Mononuclear cell (primary cell): ENCODE data around the gene ARL3. TPM values are rescaled to one million over a fixed set of nuclear protein-coding genes. Genes with fewer than 3 reads are reported as not detected.

Experiments
- H3K27me3 ChIP-seq: 2 replicates; pipeline ENCODE4 v1.6.0; 2011; ENCODE audit warnings: low read length, control low read depth; ENCODE audit not compliant: insufficient read depth
- H3K4me1 ChIP-seq: 2 replicates; pipeline ENCODE4 v1.5.1; 2011; ENCODE audit warnings: mild to moderate bottlenecking, low read length, control low read depth; ENCODE audit not compliant: insufficient read depth
- H3K4me3 ChIP-seq: 2 replicates; pipeline ENCODE4 v1.5.1; 2011; ENCODE audit warnings: mild to moderate bottlenecking, low read length, moderate library complexity
- H3K9me3 ChIP-seq: 2 replicates; pipeline ENCODE4 v1.5.1; 2011; ENCODE audit warnings: low read depth, mild to moderate bottlenecking, control low read depth, low read length
- total RNA-seq: library from RNA; depleted of rRNA; stranded (reverse); fragments of >200 nt; gene quantifications from one replicate; pipeline ENCODE4 v1.2.3, GENCODE V29; 2012

Gene ARL3
- total RNA-seq, 1 donor, result 0.84 TPM

DNA sequence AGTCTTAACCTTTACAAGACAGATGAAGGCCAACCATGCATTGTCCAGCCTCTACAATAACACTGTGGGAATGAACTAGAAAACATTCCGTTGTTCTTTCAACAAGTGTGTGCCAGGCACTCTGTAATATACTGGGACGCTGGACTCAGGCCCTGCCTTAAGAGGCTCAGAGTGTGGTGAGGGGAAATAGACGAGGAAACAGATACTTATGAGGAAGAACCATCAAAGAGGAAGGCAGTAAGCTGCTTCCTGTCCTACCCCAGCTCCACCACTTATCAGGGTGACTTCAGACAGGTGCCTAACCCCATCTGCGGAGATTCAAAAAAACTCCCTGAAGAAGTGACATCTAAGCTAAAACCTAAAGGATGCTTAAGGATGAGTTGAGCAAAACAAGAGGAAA, 78.8 kb downstream of the ARL3 start:
- peaks cover 49% of the 10 kb centered on the region for H3K4me1 ChIP-seq
- no peaks in the 10 kb centered on the region for H3K27me3 ChIP-seq
- H3K9me3 ChIP-seq, result no peaks in the 10 kb centered on the region
- H3K4me3 ChIP-seq, result no peak overlapping the region

GRCh38 chr10:102634686-102635085, 79.5 kb downstream of the ARL3 start:
- Histone ChIP-seq H3K4me3 (no peak overlapping the region), H3K4me1 (peaks cover 49% of the 10 kb centered on the region)

DNA sequence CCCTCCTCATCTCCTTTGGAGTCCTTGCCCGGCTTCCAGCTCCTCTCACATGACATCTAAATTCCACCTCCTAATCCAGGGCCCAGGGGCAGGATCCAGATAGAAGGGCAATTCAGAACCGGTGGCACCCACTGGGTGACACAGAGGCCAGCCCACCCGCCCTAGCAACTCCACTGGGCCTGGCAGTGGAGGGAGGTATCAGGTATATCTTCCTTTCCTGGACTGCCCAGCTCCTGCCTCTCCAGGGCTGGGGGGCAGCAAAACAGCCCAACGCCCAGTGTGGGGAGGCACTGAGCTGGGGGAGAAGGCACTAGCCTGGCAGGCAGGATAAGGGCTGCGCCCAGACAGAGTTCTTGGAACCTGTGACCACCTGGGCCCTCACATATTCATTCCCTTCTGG, 80.3 kb downstream of the ARL3 start:
- H3K4me1 ChIP-seq, result peaks cover 49% of the 10 kb centered on the region
- H3K4me3 ChIP-seq, result no peak overlapping the region
- no peaks in the 10 kb centered on the region for H3K27me3 ChIP-seq
- no peaks in the 10 kb centered on the region for H3K9me3 ChIP-seq

More at GRCh38 chr10:102634686-102635085, 79.5 kb downstream of the ARL3 start:
- no peaks in the 10 kb centered on the region for H3K9me3 ChIP-seq
- H3K27me3 ChIP-seq, result no peaks in the 10 kb centered on the region

- no peaks in the 10 kb centered on the region for H3K27me3 ChIP-seq
- H3K9me3 ChIP-seq, result no peaks in the 10 kb centered on the region
- no peak overlapping the region for H3K4me3 ChIP-seq
- peaks cover 49% of the 10 kb centered on the region for H3K4me1 ChIP-seq
Measured at GRCh38 chr10:102633287-102633686, 80.9 kb downstream of the ARL3 start.

DNA sequence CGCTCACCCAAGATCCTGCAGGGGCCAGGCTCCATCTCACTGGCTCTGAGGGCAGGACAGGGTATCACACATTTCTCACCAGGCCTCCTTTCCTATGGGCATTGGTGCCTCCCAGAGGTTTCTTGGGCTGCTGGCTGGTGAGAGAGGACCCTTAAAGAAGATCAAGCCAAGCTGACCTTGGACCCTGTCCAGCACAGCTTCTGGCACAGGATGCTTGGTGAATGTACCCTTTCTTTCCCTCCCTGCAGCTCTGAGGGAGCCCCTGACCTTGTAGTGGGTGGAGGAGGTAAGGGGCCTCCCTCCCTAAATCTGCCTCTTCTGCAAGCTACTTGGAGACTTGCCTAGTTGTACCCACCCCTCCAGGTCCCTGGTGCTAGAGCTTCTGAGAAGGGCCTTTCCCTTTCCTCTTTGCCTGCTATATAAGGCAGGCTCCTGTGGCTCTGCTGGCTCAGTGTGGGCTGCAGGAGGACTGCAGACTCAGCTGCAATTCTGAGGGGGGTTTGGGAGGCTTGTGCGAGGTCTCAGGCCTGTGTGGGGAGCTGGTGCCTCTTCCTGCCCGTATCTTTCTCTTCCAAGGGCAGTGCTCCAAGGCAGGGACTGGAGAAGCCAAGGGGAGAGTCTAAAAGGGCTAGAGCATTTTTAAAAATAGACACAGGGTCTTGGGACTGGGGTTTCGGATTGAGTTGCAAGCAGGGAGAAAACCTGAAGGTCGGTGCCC, 81.6 kb downstream of the ARL3 start:
- no peaks in the 10 kb centered on the region for H3K9me3 ChIP-seq
- no peak overlapping the region for H3K4me3 ChIP-seq
- no peaks in the 10 kb centered on the region for H3K27me3 ChIP-seq
- H3K4me1 ChIP-seq, result peaks cover 49% of the 10 kb centered on the region

- no peak overlapping the region for H3K4me3 ChIP-seq
- no peaks in the 10 kb centered on the region for H3K9me3 ChIP-seq
- peaks cover 49% of the 10 kb centered on the region for H3K4me1 ChIP-seq
Measured at GRCh38 chr10:102631525-102632393, 82.4 kb downstream of the ARL3 start.

DNA sequence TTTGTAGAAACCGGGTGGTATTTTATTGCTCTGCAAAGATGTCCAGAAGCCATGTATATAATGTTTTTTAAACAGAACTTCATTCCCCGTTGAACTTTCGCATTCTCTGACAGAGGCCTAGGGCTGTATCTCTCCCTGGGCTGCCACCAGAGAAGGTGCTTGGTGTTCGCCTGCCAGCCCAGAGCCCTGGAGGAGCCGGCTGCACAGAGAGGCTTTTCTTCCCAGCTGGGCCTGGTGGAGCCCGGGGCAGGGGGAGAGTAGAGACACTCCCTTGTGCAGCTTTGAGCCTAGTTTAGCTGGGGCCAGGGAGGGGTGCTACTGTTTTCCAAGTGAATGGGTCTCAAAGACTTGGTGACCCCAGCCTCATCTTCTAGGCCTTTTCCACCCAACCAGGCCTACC, 83.5 kb downstream of the ARL3 start:
- Histone ChIP-seq H3K4me1 (peaks cover 43% of the 10 kb centered on the region), H3K4me3 (no peak overlapping the region), H3K9me3 (no peaks in the 10 kb centered on the region), H3K27me3 (no peaks in the 10 kb centered on the region)

More at GRCh38 chr10:102631525-102632393, 82.4 kb downstream of the ARL3 start:
- no peaks in the 10 kb centered on the region for H3K27me3 ChIP-seq

GRCh38 chr10:102629661-102630614, 84.3 kb downstream of the ARL3 start:
- H3K4me3 ChIP-seq, result no peak overlapping the region
- peaks cover 35% of the 10 kb centered on the region for H3K4me1 ChIP-seq

GRCh38 chr10:102628451-102628911, 85.7 kb downstream of the ARL3 start:
- no peak overlapping the region for H3K4me3 ChIP-seq
- no peaks in the 10 kb centered on the region for H3K9me3 ChIP-seq
- H3K27me3 ChIP-seq, result no peaks in the 10 kb centered on the region
- H3K4me1 ChIP-seq, result peaks cover 21% of the 10 kb centered on the region

More at GRCh38 chr10:102629661-102630614, 84.3 kb downstream of the ARL3 start:
- Histone ChIP-seq H3K27me3 (no peaks in the 10 kb centered on the region), H3K9me3 (no peaks in the 10 kb centered on the region)

DNA sequence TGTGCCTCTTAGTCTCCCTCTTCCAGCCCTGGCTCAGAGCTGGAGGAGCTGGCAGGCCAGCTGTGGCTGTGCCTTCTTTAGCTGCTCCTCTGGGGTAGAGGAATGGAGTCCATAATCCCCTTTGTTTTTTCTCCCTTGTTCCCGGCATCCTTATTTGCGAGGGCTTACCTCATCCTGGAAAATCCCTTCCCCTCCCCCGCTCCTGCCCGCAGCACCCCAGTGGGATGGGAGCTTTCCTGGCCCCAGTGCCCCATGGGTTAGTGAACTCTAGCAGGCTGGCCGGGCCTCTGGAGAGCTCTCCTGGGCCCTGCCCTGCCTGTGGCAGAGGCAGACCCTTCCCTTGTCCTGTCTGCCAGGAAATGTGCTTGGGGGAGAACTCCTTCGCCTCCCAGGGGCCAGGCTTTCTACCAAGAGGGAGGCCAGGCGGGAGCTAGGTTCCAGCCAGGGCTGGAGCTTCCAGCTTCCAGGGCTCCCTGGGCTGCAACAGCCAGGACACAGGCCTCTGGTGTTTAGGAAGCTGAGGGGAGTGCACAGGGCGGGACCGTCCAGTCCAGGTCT, 86.4 kb downstream of the ARL3 start:
- peaks cover 14% of the 10 kb centered on the region for H3K4me1 ChIP-seq
- H3K27me3 ChIP-seq, result no peaks in the 10 kb centered on the region
- H3K4me3 ChIP-seq, result no peak overlapping the region
- H3K9me3 ChIP-seq, result no peaks in the 10 kb centered on the region

- Histone ChIP-seq H3K27me3 (no peaks in the 10 kb centered on the region), H3K9me3 (no peaks in the 10 kb centered on the region), H3K4me1 (peaks cover 9% of the 10 kb centered on the region), H3K4me3 (no peak overlapping the region)
Measured at GRCh38 chr10:102627291-102627735, 86.9 kb downstream of the ARL3 start.

GRCh38 chr10:102626026-102626685, 88.0 kb downstream of the ARL3 start:
- no peaks in the 10 kb centered on the region for H3K4me1 ChIP-seq
- H3K4me3 ChIP-seq, result no peak overlapping the region
- H3K9me3 ChIP-seq, result no peaks in the 10 kb centered on the region
- no peaks in the 10 kb centered on the region for H3K27me3 ChIP-seq

GRCh38 chr10:102624751-102625645, 89.2 kb downstream of the ARL3 start:
- Histone ChIP-seq H3K4me1 (no peaks in the 10 kb centered on the region), H3K9me3 (no peaks in the 10 kb centered on the region), H3K4me3 (no peak overlapping the region), H3K27me3 (no peaks in the 10 kb centered on the region)
